PFSK-1 (cell line): Measurements from ENCODE around the gene ATP7B.

ENCODE experiments used
- FOXP2 ChIP-seq: optimal IDR thresholded peaks from 2 replicates; pipeline ENCODE3; 2011; ENCODE audit warnings: borderline replicate concordance, control low read depth, inconsistent platforms; ENCODE audit not compliant: insufficient read depth; ENCODE audit errors: extremely low read length, extremely low read depth
- POLR2AphosphoS5 ChIP-seq: IDR thresholded peaks from 2 replicates; pipeline ENCODE4 v1.6.1; 2012; ENCODE audit warnings: low read depth, mild to moderate bottlenecking, control low read depth, low read length, moderate library complexity
- SIN3A ChIP-seq: IDR thresholded peaks from 2 replicates; pipeline ENCODE4 v1.6.1; 2012; ENCODE audit warnings: mild to moderate bottlenecking, low read length, moderate library complexity, borderline replicate concordance; ENCODE audit not compliant: insufficient read depth
- TAF1 ChIP-seq: IDR thresholded peaks from 2 replicates; pipeline ENCODE4 v1.6.1; 2012; ENCODE audit warnings: low read length, control low read depth, borderline replicate concordance; ENCODE audit not compliant: insufficient read depth
- TF ChIP-seq, protein P1 (sequence below), 2 experiments: IDR thresholded peaks; 2 replicates each; pipeline versions ENCODE4 v1.6.1 to v1.8.0; 2011 to 2012; ENCODE audit warnings: low read depth in 2 of 2, low read length in 2 of 2, control low read depth in 1 of 2, inconsistent platforms in 1 of 2, mild to moderate bottlenecking in 1 of 2, moderate library complexity in 1 of 2; ENCODE audit not compliant: insufficient read depth in 1 of 2

ATP7B gene

DNA sequence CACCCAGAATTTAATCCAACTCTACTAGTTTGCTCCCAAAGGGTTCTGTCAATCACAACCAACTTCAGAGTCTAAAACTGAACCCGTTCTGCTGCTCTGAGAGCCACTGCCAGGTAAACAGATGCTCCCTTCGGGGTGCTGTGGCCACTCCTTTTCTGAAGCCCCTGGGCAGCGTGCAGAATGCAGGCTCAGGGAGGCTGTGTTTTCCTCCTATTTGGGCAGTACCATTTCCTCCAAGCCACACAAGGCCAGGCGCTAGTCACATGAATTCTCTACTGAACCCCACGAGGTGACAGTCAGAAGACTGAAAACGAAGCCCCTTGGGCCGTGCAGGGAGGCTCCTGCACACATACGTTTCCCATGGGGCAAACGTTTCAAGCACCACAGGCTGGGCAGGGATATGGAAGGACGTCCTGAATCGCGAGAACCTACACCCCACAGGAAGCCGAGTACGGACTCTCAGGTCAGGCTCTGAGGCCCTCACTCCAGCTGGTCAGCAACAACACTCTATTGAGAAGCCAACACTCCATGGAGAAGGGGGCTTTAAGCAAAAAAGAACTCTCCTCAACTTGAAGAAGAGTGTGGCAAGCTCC is 77.7 kb downstream of the ATP7B start:
- no peak for TF ChIP-seq TAF1
- TF ChIP-seq, protein P1, sequence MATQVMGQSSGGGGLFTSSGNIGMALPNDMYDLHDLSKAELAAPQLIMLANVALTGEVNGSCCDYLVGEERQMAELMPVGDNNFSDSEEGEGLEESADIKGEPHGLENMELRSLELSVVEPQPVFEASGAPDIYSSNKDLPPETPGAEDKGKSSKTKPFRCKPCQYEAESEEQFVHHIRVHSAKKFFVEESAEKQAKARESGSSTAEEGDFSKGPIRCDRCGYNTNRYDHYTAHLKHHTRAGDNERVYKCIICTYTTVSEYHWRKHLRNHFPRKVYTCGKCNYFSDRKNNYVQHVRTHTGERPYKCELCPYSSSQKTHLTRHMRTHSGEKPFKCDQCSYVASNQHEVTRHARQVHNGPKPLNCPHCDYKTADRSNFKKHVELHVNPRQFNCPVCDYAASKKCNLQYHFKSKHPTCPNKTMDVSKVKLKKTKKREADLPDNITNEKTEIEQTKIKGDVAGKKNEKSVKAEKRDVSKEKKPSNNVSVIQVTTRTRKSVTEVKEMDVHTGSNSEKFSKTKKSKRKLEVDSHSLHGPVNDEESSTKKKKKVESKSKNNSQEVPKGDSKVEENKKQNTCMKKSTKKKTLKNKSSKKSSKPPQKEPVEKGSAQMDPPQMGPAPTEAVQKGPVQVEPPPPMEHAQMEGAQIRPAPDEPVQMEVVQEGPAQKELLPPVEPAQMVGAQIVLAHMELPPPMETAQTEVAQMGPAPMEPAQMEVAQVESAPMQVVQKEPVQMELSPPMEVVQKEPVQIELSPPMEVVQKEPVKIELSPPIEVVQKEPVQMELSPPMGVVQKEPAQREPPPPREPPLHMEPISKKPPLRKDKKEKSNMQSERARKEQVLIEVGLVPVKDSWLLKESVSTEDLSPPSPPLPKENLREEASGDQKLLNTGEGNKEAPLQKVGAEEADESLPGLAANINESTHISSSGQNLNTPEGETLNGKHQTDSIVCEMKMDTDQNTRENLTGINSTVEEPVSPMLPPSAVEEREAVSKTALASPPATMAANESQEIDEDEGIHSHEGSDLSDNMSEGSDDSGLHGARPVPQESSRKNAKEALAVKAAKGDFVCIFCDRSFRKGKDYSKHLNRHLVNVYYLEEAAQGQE (IDR thresholded peaks at IDR 0.05; ENCODE audit: insufficient read depth in 1 of 2, low read depth in 2 of 2, low read length in 2 of 2): no peak
- TF ChIP-seq POLR2AphosphoS5: no peak
- no peak for TF ChIP-seq SIN3A
- TF ChIP-seq FOXP2: no peak

GRCh38 chr13:51932231-51932630 is 79.0 kb downstream of the ATP7B start:
- TF ChIP-seq SIN3A (no peak), TAF1 (no peak), POLR2AphosphoS5 (no peak), FOXP2 (no peak)
- TF ChIP-seq, protein P1 (IDR thresholded peaks at IDR 0.05; ENCODE audit: insufficient read depth in 1 of 2, low read depth in 2 of 2, low read length in 2 of 2): no peak

DNA sequence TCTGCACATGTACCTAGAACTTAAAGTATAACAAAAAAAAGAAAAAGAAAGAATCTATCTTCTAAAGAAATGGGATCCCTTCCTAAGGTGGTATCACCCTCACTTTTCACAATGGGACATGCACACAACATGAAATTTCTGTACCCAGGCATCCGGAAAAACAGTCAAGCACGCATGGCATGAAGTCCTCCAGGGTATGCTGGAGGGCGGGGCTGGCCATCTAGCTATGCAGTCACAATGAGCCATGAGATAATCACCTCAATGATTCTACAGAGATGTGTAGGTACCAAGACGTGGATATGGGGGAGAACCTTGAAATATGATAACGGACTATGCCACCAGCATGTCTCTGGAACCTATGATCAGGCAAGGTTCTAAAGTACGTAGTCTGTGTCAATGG is 79.6 kb downstream of the ATP7B start:
- TF ChIP-seq POLR2AphosphoS5 (no peak), SIN3A (no peak), TAF1 (no peak), FOXP2 (no peak)
- TF ChIP-seq, protein P1 (IDR thresholded peaks at IDR 0.05; ENCODE audit: insufficient read depth in 1 of 2, low read depth in 2 of 2, low read length in 2 of 2): no peak

- TF ChIP-seq, protein P1 (IDR thresholded peaks at IDR 0.05; ENCODE audit: insufficient read depth in 1 of 2, low read depth in 2 of 2, low read length in 2 of 2): no peak
- TF ChIP-seq POLR2AphosphoS5: no peak
- no peak for TF ChIP-seq TAF1
- TF ChIP-seq FOXP2: no peak
- no peak for TF ChIP-seq SIN3A
Measured at GRCh38 chr13:51929699-51930098, 81.6 kb downstream of the ATP7B start.
